ENCODE data around the gene TMEM69. TPM values are rescaled to one million over a fixed set of nuclear protein-coding genes. Genes with fewer than 3 reads are reported as not detected.
"Not testable (repeated sequence)": the region's sequence is repeated elsewhere in the genome, so short reads cannot be mapped to it uniquely, and the experiment has no call there.

TMEM69 gene
- total RNA-seq, 1 donor = 6.9 TPM

DNA sequence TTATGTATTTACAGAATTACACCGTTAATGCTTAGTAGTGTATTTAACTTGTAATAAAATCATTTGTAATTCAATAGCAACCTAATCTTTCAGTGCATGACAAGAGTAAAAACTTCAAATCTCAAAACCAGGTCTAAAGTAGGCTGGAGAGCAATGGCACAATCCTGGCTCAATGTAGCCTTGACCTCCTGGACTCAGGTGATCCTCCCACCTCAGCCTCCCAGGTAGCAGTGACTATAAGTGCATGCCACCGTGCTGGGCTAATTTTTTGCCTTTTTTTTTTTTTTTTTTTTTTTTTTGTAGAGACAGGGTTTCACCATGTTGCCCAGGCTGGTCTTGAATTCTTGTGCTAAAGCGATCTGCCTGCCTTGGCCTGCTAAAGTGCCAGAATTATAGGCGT lies 51.2 kb downstream of the TMEM69 start:
- no peak for DNase-seq (ENCODE audit: low read depth)
- H3K4me3 ChIP-seq (ENCODE audit: low read depth, low read length) = no peak overlapping the region
- TF ChIP-seq, protein P1, sequence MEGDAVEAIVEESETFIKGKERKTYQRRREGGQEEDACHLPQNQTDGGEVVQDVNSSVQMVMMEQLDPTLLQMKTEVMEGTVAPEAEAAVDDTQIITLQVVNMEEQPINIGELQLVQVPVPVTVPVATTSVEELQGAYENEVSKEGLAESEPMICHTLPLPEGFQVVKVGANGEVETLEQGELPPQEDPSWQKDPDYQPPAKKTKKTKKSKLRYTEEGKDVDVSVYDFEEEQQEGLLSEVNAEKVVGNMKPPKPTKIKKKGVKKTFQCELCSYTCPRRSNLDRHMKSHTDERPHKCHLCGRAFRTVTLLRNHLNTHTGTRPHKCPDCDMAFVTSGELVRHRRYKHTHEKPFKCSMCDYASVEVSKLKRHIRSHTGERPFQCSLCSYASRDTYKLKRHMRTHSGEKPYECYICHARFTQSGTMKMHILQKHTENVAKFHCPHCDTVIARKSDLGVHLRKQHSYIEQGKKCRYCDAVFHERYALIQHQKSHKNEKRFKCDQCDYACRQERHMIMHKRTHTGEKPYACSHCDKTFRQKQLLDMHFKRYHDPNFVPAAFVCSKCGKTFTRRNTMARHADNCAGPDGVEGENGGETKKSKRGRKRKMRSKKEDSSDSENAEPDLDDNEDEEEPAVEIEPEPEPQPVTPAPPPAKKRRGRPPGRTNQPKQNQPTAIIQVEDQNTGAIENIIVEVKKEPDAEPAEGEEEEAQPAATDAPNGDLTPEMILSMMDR (IDR thresholded peaks at IDR 0.05; ENCODE audit: insufficient read depth, low read depth, low read length) = no peak

DNA sequence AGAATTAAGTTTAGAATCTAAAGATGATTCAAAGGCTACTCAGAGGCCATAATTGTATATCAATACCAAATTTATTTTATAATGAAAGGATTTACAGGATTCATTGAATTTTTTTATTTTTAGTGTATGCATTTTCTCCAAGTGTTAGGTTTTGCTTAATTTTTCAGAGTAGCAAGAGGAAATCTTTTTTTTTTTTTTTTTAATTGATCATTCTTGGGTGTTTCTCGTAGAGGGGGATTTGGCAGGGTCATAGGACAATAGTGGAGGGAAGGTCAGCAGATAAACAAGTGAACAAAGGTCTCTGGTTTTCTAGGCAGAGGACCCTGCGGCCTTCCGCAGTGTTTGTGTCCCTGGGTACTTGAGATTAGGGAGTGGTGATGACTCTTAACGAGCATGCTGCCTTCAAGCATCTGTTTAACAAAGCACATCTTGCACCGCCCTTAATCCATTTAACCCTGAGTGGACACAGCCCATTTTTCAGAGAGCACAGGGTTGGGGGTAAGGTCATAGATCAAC lies 51.7 kb downstream of the TMEM69 start:
- not testable (repeated sequence) for H3K4me3 ChIP-seq (ENCODE audit: low read depth, low read length); DNase-seq (ENCODE audit: low read depth)

Other genes with a start within 250 kb of the TMEM69 start
- 1.6 and 2.2 TPM in 2 replicates for gene TESK2, start 197.0 kb upstream of the TMEM69 start, total RNA-seq
- gene CCDC163, start 188.1 kb upstream of the TMEM69 start, total RNA-seq = 1.3 and 1.9 TPM in 2 replicates
- 3.9 and 5.6 TPM in 2 replicates for gene MMACHC, start 187.9 kb upstream of the TMEM69 start, total RNA-seq
- 361 and 523 TPM in 2 replicates for gene PRDX1, start 166.3 kb upstream of the TMEM69 start, total RNA-seq
- 158 TPM in 2 replicates for gene AKR1A1, start 137.4 kb upstream of the TMEM69 start, total RNA-seq
- gene NASP, start 104.1 kb upstream of the TMEM69 start, total RNA-seq = 44.1 and 50.5 TPM in 2 replicates
- gene CCDC17, start 64.1 kb upstream of the TMEM69 start, total RNA-seq = 1.3 and 1.6 TPM in 2 replicates
- gene GPBP1L1, start 1.6 kb upstream of the TMEM69 start, total RNA-seq = 90.5 and 122 TPM in 2 replicates
- 9.0 and 14.7 TPM in 2 replicates for gene IPP, start 62.5 kb downstream of the TMEM69 start, total RNA-seq
- gene MAST2, start 115.4 kb downstream of the TMEM69 start, total RNA-seq = 34.5 and 39.0 TPM in 2 replicates

Data from fibroblast of villous mesenchyme (primary cell).